Measurements from ENCODE around the gene LTBP3.

DNA sequence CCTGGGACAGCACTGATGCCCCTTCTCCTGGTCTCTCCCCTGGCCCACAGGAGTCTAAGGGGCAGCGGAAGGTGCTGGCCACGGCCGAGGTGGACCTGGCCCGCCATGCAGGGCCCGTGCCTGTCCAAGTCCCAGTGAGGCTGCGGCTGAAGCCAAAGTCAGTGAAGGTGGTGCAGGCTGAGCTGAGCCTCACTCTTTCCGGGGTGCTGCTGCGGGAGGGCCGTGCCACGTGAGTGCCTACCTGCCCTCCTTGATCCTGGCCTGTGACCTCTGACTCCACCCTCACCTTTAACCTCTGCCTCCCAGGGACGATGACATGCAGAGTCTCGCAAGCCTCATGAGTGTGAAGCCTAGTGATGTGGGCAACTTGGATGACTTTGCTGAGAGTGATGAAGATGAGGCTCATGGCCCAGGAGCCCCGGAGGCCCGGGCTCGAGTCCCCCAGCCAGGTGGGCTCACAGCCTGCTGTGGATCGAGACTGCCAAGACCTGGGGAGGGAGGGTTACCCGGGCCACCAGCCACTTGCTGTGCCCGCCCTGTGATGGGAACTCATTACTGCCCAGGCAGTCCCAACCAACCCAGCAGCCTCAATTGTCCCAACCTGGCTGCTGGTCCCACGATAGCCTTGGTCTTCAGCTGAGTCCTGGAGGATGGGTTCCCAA lies 22.0 kb upstream of the LTBP3 start:
- TF ChIP-seq, protein P1, sequence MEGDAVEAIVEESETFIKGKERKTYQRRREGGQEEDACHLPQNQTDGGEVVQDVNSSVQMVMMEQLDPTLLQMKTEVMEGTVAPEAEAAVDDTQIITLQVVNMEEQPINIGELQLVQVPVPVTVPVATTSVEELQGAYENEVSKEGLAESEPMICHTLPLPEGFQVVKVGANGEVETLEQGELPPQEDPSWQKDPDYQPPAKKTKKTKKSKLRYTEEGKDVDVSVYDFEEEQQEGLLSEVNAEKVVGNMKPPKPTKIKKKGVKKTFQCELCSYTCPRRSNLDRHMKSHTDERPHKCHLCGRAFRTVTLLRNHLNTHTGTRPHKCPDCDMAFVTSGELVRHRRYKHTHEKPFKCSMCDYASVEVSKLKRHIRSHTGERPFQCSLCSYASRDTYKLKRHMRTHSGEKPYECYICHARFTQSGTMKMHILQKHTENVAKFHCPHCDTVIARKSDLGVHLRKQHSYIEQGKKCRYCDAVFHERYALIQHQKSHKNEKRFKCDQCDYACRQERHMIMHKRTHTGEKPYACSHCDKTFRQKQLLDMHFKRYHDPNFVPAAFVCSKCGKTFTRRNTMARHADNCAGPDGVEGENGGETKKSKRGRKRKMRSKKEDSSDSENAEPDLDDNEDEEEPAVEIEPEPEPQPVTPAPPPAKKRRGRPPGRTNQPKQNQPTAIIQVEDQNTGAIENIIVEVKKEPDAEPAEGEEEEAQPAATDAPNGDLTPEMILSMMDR (IDR thresholded peaks at IDR 0.05): no peak
- no peak for TF ChIP-seq POLR2A (IDR thresholded peaks at IDR 0.05)
